HG03558 (cell line): ENCODE data around the gene FLT3LG.

Source experiments
- ATAC-seq: cut with Tn5 transposase; IDR thresholded peaks from one replicate; pipeline ENCODE4 v1.9.1; 2021; ENCODE audit warnings: moderate number of reproducible peaks; ENCODE audit not compliant: unreplicated experiment; ENCODE audit errors: extremely low read depth

The FLT3LG gene

DNA sequence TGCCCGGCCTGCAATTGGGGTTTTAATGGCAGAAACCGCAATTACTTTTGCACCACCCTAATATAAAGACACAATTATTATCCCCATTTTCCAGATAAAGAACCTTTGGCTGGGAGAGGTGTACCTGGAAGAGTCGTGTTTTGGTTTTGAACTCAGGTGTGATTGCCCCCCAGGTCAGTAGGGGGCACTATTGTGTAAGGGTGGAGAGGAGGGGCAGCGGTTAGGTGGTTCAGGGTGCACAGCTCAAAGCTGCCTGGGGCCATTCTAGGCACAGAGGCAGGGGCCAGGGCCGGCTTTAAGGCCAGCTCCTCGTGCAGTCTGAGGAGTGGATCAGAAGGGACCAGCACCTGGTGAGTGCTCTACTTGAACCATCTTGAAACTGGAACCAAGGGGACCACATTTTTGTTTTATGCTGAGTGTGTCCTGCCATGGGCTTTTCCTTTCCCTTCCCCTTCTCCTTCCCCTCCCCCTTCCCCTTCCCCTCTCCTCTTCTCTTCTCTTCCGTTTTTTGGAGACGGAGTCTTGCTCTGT lies 32.6 kb downstream of the FLT3LG start:
- ATAC-seq, result no peak

GRCh38 chr19:49507803-49508494 lies 33.9 kb downstream of the FLT3LG start:
- ATAC-seq, result no peak

DNA sequence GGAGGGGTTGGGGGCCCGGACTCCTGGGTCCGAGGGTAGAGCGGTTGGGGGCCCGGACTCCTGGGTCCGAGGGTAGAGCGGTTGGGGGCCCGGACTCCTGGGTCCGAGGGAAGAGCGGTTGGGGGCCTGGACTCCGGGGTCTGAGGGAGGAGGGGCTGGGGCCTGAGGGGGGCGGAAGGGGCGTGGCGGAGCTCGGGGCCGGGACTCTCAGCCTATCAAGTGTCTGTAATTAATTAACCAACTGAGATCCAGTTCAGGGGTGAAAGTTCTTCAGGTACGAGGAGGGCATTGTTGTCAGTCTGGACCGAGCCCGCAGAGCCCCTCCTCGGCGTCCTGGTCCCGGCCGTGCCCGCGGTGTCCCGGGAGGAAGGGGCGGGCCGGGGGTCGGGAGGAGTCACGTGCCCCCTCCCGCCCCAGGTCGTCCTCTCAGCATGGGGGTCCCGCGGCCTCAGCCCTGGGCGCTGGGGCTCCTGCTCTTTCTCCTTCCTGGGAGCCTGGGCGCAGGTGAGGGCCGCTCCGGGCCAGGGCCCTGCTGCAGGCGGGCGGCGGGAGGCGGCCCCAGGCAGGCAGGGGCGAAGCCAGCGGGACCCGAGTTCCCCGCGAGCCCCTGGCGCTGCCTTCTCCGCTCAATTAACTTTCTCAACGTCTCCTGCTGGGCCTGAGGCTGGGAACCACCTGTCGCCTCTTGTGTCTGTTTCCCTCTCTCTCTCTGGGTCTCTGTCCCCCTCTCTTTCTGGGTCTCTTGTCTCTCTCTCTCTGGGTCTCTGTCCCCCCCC lies 39.1 kb downstream of the FLT3LG start:
- ATAC-seq, result no peak

- ATAC-seq, result no peak
Measured at GRCh38 chr19:49513746-49514118, 39.7 kb downstream of the FLT3LG start.

DNA sequence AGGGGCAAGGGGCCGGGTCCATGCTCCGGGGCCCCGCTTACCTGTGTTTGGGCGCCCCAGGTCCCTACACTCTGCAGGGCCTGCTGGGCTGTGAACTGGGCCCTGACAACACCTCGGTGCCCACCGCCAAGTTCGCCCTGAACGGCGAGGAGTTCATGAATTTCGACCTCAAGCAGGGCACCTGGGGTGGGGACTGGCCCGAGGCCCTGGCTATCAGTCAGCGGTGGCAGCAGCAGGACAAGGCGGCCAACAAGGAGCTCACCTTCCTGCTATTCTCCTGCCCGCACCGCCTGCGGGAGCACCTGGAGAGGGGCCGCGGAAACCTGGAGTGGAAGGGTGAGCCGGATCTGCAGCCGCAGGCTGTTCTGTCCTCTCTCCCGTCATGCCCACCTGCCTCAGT lies 40.1 kb downstream of the FLT3LG start:
- ATAC-seq, result no peak

DNA sequence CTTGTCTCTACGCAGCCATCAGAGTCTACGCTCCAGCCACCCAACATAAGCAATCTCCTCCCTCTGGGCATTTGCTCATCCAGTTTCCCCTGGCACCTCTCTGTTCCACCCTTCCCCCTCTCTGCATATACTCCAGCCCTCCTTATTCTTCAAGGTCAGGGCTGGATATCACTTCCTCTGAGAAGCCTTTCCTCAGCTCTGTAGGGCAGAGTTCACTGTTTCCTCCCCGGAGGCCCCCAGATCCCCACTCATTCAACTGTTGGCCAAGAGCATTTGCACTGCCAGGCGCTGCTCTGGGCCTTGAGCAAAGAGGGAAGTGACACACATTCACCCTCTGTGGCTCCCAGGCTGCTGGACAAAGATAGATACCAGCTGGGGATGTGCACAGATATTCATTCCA lies 41.8 kb downstream of the FLT3LG start:
- ATAC-seq, result no peak

- no peak for ATAC-seq
Measured at GRCh38 chr19:49518033-49518432, 44.0 kb downstream of the FLT3LG start.

DNA sequence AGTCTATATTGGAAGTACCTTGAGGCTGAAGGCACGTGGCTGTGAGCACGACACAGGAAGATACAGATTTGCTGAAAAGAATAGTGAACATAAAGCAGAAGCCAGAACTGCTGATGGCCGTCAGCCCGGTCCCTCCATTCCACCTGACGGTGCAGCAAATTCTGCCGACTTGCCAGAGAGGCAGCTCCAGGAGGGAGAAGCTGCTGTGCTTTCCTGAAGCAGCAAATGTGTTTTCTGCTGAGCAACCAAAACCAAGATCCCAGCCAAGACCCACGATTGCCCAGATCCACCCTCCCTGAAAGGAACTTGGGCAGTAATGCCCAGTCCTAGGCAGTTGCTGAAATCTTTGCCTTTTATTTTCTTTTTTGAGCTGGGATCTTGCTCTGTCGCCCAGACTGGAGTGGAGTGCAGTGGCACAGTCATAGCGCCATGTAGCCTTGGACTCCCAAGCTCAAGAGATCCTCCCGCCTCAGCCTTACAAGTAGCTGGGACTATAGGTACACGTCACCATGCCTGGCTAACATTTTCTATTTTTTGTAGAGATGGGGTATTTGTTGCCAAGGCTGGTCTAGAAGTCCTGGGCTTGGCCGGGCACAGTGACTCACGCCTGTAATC lies 46.8 kb downstream of the FLT3LG start:
- no peak for ATAC-seq

DNA sequence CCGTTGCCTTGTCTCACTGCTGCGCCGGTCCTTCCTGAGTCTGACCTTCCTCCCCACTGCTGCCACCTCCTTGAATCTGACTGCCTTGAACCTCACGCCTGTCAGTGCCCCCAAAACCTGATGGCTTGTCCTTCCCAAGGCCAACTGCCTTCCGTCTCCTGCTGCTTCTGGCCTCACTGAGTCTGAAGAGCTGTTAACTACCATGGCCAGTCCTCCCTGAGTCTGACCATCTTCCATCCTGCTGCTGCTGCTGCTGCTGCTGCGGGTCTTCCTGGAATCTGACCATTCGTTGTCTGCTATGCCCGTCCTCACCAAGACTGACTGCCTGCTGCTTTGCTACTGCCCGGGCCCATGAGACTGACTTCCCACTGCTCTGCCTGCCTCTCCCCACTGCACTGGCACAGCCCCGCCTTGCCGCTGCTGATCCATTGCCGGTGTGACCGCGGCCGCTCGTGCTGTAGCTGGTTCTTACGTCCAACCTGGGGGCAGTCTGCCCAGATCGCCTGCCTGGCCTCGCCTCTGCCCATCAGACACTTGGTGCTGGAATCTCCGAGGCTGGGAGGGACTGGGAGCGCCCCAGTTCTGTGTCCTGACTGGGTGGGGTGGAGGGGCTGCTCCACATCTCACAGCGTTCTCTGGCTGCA lies 50.9 kb downstream of the FLT3LG start:
- no peak for ATAC-seq

DNA sequence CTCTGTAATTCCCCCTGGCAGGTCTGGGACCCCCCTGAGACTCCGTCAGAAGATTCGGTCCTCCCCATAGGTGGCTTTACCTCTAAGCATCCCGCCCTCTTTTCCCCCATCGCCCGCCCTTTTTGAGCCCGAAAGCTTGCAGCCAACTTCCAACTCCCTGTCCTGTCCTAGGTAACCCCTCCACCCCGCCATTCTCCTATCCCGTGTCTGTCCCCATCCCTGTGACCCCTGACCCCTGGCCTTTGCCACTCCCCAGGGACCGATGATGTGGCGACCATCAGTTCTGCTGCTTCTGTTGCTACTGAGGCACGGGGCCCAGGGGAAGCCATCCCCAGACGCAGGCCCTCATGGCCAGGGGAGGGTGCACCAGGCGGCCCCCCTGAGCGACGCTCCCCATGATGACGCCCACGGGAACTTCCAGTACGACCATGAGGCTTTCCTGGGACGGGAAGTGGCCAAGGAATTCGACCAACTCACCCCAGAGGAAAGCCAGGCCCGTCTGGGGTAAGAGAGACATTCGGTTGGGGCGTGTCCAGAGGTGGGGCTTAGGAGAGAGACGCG lies 54.3 kb downstream of the FLT3LG start:
- no peak for ATAC-seq

DNA sequence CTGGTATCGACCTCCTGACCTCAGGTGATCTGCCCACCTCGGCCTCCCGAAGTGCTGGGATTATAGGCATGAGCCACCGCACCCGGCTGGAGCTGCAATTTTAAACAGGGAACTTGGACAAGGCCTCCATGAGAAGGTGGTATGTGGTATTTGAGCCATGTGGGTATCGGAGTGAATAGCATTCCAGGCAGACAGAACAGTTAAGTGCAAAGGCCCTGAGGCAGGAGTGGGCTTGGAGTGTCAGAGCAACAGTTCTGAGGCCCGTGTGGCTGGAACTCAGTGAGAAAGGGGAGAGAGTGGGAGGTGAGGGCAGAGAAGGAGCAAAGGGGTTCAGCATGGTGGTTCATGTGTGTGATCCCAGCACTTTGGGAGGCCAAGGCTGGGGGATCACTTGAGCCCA lies 56.7 kb downstream of the FLT3LG start:
- no peak for ATAC-seq

- ATAC-seq, result no peak
Measured at GRCh38 chr19:49533551-49534488, 59.8 kb downstream of the FLT3LG start.

DNA sequence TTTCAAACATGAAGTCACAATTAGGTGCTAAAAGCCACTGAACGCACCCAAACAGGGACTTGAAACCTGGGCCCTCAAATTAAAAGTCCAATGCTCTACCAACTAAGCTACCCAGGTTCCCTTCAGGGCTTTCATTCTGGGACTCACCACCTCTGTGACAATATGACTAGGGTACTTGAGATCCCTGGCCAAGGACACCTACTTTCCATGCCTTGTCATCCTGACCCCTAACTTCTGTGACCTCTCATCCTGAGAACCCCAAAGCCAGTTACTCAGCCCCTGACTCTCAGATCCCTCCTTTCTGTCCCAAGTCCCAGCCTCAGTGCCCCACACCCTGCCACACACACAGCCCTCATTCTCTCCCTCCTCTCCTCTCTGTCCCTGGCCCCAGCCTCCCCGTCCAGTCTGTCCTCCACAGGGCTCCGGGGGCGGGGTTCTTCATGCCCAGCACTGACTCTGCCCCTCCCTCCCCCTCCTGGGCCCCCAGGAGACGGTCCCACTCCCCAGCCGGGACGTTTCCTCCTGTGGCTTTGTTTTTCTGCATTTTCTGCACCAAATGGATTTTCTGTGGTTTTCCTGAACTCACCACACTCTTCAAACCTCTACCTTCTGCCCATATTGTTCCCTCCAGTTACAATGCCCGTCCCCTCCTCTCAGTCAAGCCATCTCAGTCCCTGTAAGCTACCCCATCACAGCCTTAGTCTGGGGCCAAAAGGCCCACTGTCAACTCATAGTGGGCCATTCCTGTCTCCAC lies 60.8 kb downstream of the FLT3LG start:
- no peak for ATAC-seq
